ENCODE measurements around the gene FER. TPM values are rescaled to one million over a fixed set of nuclear protein-coding genes. Genes with fewer than 3 reads are reported as not detected.

FER gene
- total and polyA plus RNA-seq, 3 donors from 2014 or later = 17.5 to 40.4 (median 39.8) TPM

DNA sequence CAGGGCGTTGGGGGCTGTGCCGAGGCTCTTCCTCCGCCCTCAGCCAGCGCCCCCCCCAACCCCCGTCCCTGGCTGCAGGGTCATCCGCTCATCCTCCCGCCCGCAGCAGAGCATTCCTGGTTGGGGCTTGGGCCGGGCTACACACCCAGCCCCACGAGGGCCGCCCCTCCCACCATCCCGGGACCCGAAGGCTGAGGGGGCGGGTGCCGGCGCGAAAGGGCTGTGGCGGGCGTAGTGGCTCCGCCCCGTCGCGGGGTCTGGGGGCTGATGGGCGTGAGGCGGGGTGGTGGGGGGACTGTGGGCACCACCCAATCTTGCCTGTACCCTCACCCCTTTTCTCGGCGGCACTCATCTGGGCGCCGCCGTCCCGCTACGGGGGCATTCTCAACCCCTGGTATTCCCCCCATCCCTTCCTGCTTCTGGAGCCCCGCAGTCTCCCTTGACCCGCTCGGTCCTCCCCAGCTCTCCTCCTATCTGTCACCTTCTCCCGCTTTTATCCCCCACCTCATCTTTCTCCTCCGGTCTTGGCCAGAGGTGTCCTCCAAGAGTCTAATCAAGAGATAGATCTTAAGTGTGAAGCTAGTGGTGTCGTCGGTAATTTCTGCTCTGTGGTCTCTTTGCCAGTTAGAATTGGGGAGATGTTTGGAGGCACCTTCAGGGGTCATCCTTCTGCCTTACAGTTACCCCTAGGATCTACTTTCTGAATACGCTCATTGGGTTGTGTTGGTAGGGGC lies 1.6 kb downstream of the FER start:
- WGBS, 2 donors = 2 to 3% methylated on average over 15 to 30 of the region's 40 CpGs
- TF ChIP-seq, protein P1, sequence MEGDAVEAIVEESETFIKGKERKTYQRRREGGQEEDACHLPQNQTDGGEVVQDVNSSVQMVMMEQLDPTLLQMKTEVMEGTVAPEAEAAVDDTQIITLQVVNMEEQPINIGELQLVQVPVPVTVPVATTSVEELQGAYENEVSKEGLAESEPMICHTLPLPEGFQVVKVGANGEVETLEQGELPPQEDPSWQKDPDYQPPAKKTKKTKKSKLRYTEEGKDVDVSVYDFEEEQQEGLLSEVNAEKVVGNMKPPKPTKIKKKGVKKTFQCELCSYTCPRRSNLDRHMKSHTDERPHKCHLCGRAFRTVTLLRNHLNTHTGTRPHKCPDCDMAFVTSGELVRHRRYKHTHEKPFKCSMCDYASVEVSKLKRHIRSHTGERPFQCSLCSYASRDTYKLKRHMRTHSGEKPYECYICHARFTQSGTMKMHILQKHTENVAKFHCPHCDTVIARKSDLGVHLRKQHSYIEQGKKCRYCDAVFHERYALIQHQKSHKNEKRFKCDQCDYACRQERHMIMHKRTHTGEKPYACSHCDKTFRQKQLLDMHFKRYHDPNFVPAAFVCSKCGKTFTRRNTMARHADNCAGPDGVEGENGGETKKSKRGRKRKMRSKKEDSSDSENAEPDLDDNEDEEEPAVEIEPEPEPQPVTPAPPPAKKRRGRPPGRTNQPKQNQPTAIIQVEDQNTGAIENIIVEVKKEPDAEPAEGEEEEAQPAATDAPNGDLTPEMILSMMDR (IDR thresholded peaks at IDR 0.05) = no peak
- no peak for TF ChIP-seq POLR2A (IDR thresholded peaks at IDR 0.05)
- peaks cover 10% of the 10 kb centered on the region for H3K4me1 ChIP-seq
- H3K27ac ChIP-seq = peak overlapping the region; percentile 86 to 98
- DNase-seq = no peak
- H3K4me3 ChIP-seq = peak overlapping the region; percentile 78 to 96
- H3K36me3 ChIP-seq (ENCODE audit: low read depth, missing control alignments) = no peaks in the 10 kb centered on the region
- H3K9me3 ChIP-seq = no peaks in the 10 kb centered on the region
- H3K27me3 ChIP-seq = no peaks in the 10 kb centered on the region
- intact Hi-C loops (cut with DNase I; ENCODE audit: low total_unique reads) = no loop called here

DNA sequence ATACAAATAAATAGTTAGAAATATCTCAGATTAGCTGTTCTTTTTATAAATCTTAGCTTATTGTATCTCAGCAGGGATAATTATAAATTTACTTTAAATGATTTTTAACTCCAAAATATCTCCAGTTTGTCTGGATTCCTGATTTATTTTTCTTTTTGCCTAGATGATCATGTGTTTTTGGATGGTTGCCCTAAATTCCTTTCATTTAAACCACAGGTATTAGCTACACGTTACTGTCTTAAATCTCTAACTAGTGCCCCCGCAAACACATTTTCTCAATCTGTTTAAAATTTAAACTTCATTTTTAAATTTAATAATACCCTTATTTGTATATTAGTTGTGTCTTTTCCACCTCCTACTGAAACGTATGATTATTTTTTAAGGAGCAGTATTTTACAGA lies 5.6 kb downstream of the FER start:
- DNase-seq = no peak
- Histone ChIP-seq H3K27ac (no peak overlapping the region), H3K4me1 (no peaks in the 10 kb centered on the region), H3K4me3 (no peak overlapping the region), H3K36me3 (ENCODE audit: low read depth, missing control alignments) (no peaks in the 10 kb centered on the region), H3K9me3 (no peaks in the 10 kb centered on the region), H3K27me3 (no peaks in the 10 kb centered on the region)
- WGBS, 2 donors = 88 to 90% methylated on average over 3 of the region's 3 CpGs
- intact Hi-C loops (cut with DNase I; ENCODE audit: low total_unique reads) = no loop called here
- no peak for TF ChIP-seq POLR2A (IDR thresholded peaks at IDR 0.05)
- TF ChIP-seq, protein P1 (IDR thresholded peaks at IDR 0.05) = no peak

- DNase-seq = no peak
- 87 to 96% methylated on average over 6 of the region's 6 CpGs for WGBS, 2 donors
- Histone ChIP-seq H3K36me3 (ENCODE audit: low read depth, missing control alignments) (no peaks in the 10 kb centered on the region), H3K27me3 (no peaks in the 10 kb centered on the region), H3K4me1 (no peaks in the 10 kb centered on the region), H3K9me3 (no peaks in the 10 kb centered on the region), H3K27ac (no peak overlapping the region), H3K4me3 (no peak overlapping the region)
- intact Hi-C loops (cut with DNase I; ENCODE audit: low total_unique reads) = no loop called here
- TF ChIP-seq, protein P1 (IDR thresholded peaks at IDR 0.05) = no peak
- no peak for TF ChIP-seq POLR2A (IDR thresholded peaks at IDR 0.05)
Measured at GRCh38 chr5:108753877-108754276, 6.2 kb downstream of the FER start.

- intact Hi-C loops (cut with DNase I; ENCODE audit: low total_unique reads) = no loop called here
- TF ChIP-seq POLR2A (IDR thresholded peaks at IDR 0.05) = no peak
- TF ChIP-seq, protein P1 (IDR thresholded peaks at IDR 0.05) = no peak
- Histone ChIP-seq H3K27me3 (no peaks in the 10 kb centered on the region), H3K36me3 (ENCODE audit: low read depth, missing control alignments) (no peaks in the 10 kb centered on the region), H3K4me3 (no peak overlapping the region), H3K4me1 (no peaks in the 10 kb centered on the region), H3K9me3 (no peaks in the 10 kb centered on the region), H3K27ac (no peak overlapping the region)
- no peak for DNase-seq
- WGBS, 2 donors = 82 to 91% methylated on average over 1 of the region's 1 CpG
Measured at GRCh38 chr5:108760512-108760911, 12.8 kb downstream of the FER start.

DNA sequence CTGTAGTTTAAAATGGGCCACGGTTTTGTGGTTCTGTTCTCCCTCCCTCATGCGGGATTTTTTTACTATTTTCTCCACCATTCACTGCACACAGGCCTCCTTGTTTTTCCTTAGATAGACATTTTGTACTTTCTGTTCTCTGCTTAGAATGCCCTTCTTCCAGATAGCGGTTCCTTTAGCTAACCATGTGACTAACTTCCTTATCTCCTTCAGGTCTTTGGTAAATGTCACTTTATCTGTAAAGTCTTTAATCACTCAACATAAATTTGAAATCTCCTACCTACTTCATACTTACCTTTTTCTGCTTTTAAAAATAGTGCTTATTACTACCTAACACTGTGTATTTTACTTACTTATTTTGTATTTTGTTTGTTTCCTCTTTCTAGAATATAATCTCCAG lies 15.0 kb downstream of the FER start:
- Histone ChIP-seq H3K27me3 (no peaks in the 10 kb centered on the region), H3K4me1 (no peaks in the 10 kb centered on the region), H3K4me3 (no peak overlapping the region), H3K9me3 (no peaks in the 10 kb centered on the region), H3K27ac (peak overlapping the region in 1 of 2 donors; percentile 62), H3K36me3 (ENCODE audit: low read depth, missing control alignments) (no peaks in the 10 kb centered on the region)
- no peak for DNase-seq
- intact Hi-C loops (cut with DNase I; ENCODE audit: low total_unique reads) = no loop called here
- no peak for TF ChIP-seq POLR2A (IDR thresholded peaks at IDR 0.05)
- TF ChIP-seq, protein P1 (IDR thresholded peaks at IDR 0.05) = no peak
- WGBS, 2 donors = 40 to 43% methylated on average over 3 of the region's 3 CpGs
